ENCODE measurements around the gene HLA-DPA1. TPM values are rescaled to one million over a fixed set of nuclear protein-coding genes. Genes with fewer than 3 reads are reported as not detected.

HLA-DPA1 gene
- total and polyA plus RNA-seq, 10 of the 15 experiments (the other 5 are each of a cell fraction or from before 2014, with no cell fraction given): 508 to 1,640 (median 829) TPM

- TF ChIP-seq BCL3 (IDR thresholded peaks at IDR 0.05; ENCODE audit: borderline replicate concordance, insufficient read depth, low read depth, low read length, poor library complexity, severe bottlenecking) (no peak), CTCF (IDR thresholded peaks at IDR 0.05 in 2 of 3, conservative IDR thresholded peaks at IDR 0.05 in 1 of 3; ENCODE audit: control insufficient read depth in 2 of 3, extremely low read depth in 1 of 3, insufficient read depth in 1 of 3, low read depth in 3 of 3, low read length in 3 of 3) (no peak), SRF (IDR thresholded peaks at IDR 0.05; ENCODE audit: low read depth in 2 of 2, low read length in 2 of 2) (no peak), SUPT20H (IDR thresholded peaks at IDR 0.05; ENCODE audit: borderline replicate concordance, control insufficient read depth, low read depth, low read length) (no peak), RAD21 (IDR thresholded peaks at IDR 0.05; ENCODE audit: insufficient read depth, low read depth, low read length) (no peak), LARP7 (IDR thresholded peaks at IDR 0.05) (no peak), ZBTB4 (CRISPR knock-in tag; IDR thresholded peaks at IDR 0.05) (no peak), FOXM1 (IDR thresholded peaks at IDR 0.05; ENCODE audit: low read depth, low read length) (0 out of 2 replicates have a peak, but pooled peaks have one; percentile 23), IRF5 (IDR thresholded peaks at IDR 0.05; ENCODE audit: borderline replicate concordance) (no peak), RBBP5 (conservative IDR thresholded peaks at IDR 0.05) (no peak), REST (IDR thresholded peaks at IDR 0.05; ENCODE audit: low read depth, low read length) (no peak), IKZF2 (IDR thresholded peaks at IDR 0.05) (no peak), E2F4 (IDR thresholded peaks at IDR 0.05; ENCODE audit: low read depth, low read length) (no peak), SIN3A (IDR thresholded peaks at IDR 0.05; ENCODE audit: low read depth, low read length) (no peak)
These were observed 16.0 kb downstream of the HLA-DPA1 start (continued) for GRCh38 chr6:33057222-33058150.

Measured in GM12878 (cell line).